Esophagus squamous epithelium (tissue), 5 donors: ENCODE results near the gene DUSP15. TPM values are rescaled to one million over a fixed set of nuclear protein-coding genes. Genes with fewer than 3 reads are reported as not detected.

Experiments used
- DNase-seq: peaks from one replicate; lab custom pipeline; 2025; lab: John Stamatoyannopoulos, UW
- H3K27ac ChIP-seq, 4 donors: fragments of 200-600 bp; sonication (generic); one replicate each; pipeline ENCODE4 v1.5.1; 2016 to 2019; ENCODE audit warnings: mild to moderate bottlenecking in 1 of 4
- H3K27me3 ChIP-seq, 4 donors: fragments of 200-600 bp; sonication (generic); 1 replicate in 3 of 4; 2 replicates in 1 of 4; pipeline versions ENCODE4 v1.5.1 to v1.6.0; 2017 to 2021; ENCODE audit warnings: antibody characterized with exemption in 1 of 4
- H3K36me3 ChIP-seq, 3 donors: fragments of 200-600 bp; sonication (generic); one replicate each; pipeline ENCODE4 v1.5.1; 2016 to 2019
- H3K4me1 ChIP-seq, 3 donors: fragments of 200-600 bp; sonication (generic); one replicate each; pipeline ENCODE4 v1.5.1; 2017 to 2019
- H3K4me3 ChIP-seq, 4 donors: fragments of 200-600 bp; sonication (generic); 1 replicate in 3 of 4; 2 replicates in 1 of 4; pipeline ENCODE4 v1.5.1; 2016 to 2019; ENCODE audit warnings: mild to moderate bottlenecking in 2 of 4, moderate library complexity in 1 of 4
- H3K9me3 ChIP-seq, 3 donors: fragments of 200-600 bp; sonication (generic); one replicate each; pipeline ENCODE4 v1.5.1; 2016 to 2019
- CTCF ChIP-seq, 6 experiments: fragments of 450-650 bp in 4 of 6; fragments of 200-600 bp in 2 of 6; sonication (generic) in 2 of 6; IDR thresholded peaks; one replicate each; pipeline ENCODE4 v1.5.1; 2016 to 2019; ENCODE audit warnings: antibody characterized with exemption in 6 of 6, mild to moderate bottlenecking in 4 of 6, moderate library complexity in 4 of 6
- POLR2A ChIP-seq, 4 donors: fragments of 450-650 bp; IDR thresholded peaks; one replicate each; pipeline ENCODE4 v1.6.1; 2017; ENCODE audit warnings: antibody characterized with exemption in 4 of 4, mild to moderate bottlenecking in 4 of 4, moderate library complexity in 3 of 4
- WGBS, 2 donors: methylation state at CpG; one replicate each; pipeline ENCODE4 v1.1.5; 2018; 5-methylcytosine and 5-hydroxymethylcytosine counted together
- intact Hi-C: fragments of 100-400 bp; cut with DNase I; formaldehyde crosslinking; loops from one replicate; pipeline ENCODE4 v1.15.0; 2022
- total RNA-seq, 4 donors: library from RNA; depleted of rRNA; stranded (reverse); fragments of >200 nt; gene quantifications; one replicate each; pipeline ENCODE4 v1.1.0, GENCODE V29; 2016
- donor health status: DM: yes; HTN: yes; CAD: no.

Gene DUSP15
- total RNA-seq, 4 donors from 2014 or later, result 0.32 to 0.44 (median 0.38) TPM

GRCh38 chr20:31839782-31840487 is 30.4 kb downstream of the DUSP15 start:
- no peak for DNase-seq
- Histone ChIP-seq H3K27ac (no peak overlapping the region), H3K4me3 (no peak overlapping the region), H3K4me1 (peaks cover 3 to 46% (median 19%) of the 10 kb centered on the region in 3 donors), H3K36me3 (no peaks in the 10 kb centered on the region), H3K27me3 (peaks cover 0 to 27% (median 0%) of the 10 kb centered on the region in 4 donors), H3K9me3 (no peaks in the 10 kb centered on the region)
- WGBS, 2 donors, result 71 to 83% methylated on average over 5 of the region's 5 CpGs
- TF ChIP-seq POLR2A (IDR thresholded peaks at IDR 0.05), result no peak
- no peak for TF ChIP-seq CTCF (IDR thresholded peaks at IDR 0.05)
- intact Hi-C loops, result no loop called here

GRCh38 chr20:31838646-31839292 is 31.6 kb downstream of the DUSP15 start:
- 73 to 83% methylated on average over 9 of the region's 9 CpGs for WGBS, 2 donors
- Histone ChIP-seq H3K36me3 (no peaks in the 10 kb centered on the region), H3K27ac (no peak overlapping the region), H3K9me3 (no peaks in the 10 kb centered on the region), H3K27me3 (peaks cover 0 to 24% (median 0%) of the 10 kb centered on the region in 4 donors), H3K4me1 (peaks cover 3 to 44% (median 19%) of the 10 kb centered on the region in 3 donors), H3K4me3 (no peak overlapping the region)
- TF ChIP-seq POLR2A (IDR thresholded peaks at IDR 0.05), result no peak
- TF ChIP-seq CTCF (IDR thresholded peaks at IDR 0.05), result no peak
- no peak for DNase-seq
- intact Hi-C loops, result no loop called here

GRCh38 chr20:31837896-31838397 is 32.4 kb downstream of the DUSP15 start:
- 20 to 71% methylated on average over 1 to 2 of the region's 3 CpGs for WGBS, 2 donors
- TF ChIP-seq CTCF (IDR thresholded peaks at IDR 0.05) (no peak), POLR2A (IDR thresholded peaks at IDR 0.05) (no peak)
- H3K4me3 ChIP-seq, result no peak overlapping the region
- H3K36me3 ChIP-seq, result no peaks in the 10 kb centered on the region
- DNase-seq, result no peak
- H3K27me3 ChIP-seq, result peaks cover 0 to 27% (median 0%) of the 10 kb centered on the region in 4 donors
- intact Hi-C loops, result no loop called here
- peaks cover 3 to 37% (median 19%) of the 10 kb centered on the region in 3 donors for H3K4me1 ChIP-seq
- H3K9me3 ChIP-seq, result no peaks in the 10 kb centered on the region
- H3K27ac ChIP-seq, result no peak overlapping the region

- no peak overlapping the region for H3K4me3 ChIP-seq
- H3K36me3 ChIP-seq, result no peaks in the 10 kb centered on the region
- peaks cover 3 to 28% (median 19%) of the 10 kb centered on the region in 3 donors for H3K4me1 ChIP-seq
- H3K9me3 ChIP-seq, result no peaks in the 10 kb centered on the region
- no peak for DNase-seq
- intact Hi-C loops, result no loop called here
- peaks cover 0 to 26% (median 0%) of the 10 kb centered on the region in 4 donors for H3K27me3 ChIP-seq
- no peak overlapping the region for H3K27ac ChIP-seq
- 51% methylated on average over 2 of the region's 5 CpGs; no CpG with 5 or more reads in 1 of the 2 donors for WGBS, 2 donors
- TF ChIP-seq POLR2A (IDR thresholded peaks at IDR 0.05) (no peak), CTCF (IDR thresholded peaks at IDR 0.05) (no peak)
These were observed 33.3 kb downstream of the DUSP15 start for GRCh38 chr20:31836853-31837608.
